CD4-positive, alpha-beta memory T cell (primary cell): ENCODE data around the gene CUL2. TPM values are rescaled to one million over a fixed set of nuclear protein-coding genes. Genes with fewer than 3 reads are reported as not detected.

Experiments
- CTCF ChIA-PET: fragments of 350-600 bp; sonication (Branson Sonifier 250); formaldehyde crosslinking; loops from one replicate; lab custom pipeline; 2021; ENCODE audit warnings: inconsistent platforms; ENCODE audit not compliant: partially characterized antibody; lab: Charles Lee
- POLR2A ChIA-PET: fragments of 350-600 bp; sonication (Branson Sonifier 250); formaldehyde crosslinking; loops from one replicate; lab custom pipeline; 2021; ENCODE audit not compliant: partially characterized antibody; lab: Charles Lee
- DNase-seq, 5 donors: peaks; one replicate each; pipeline versions ENCODE4 v3.0.0 to v3.0.0-alpha.2; 2020 to 2022; ENCODE audit warnings: mixed read lengths in 1 of 5
- H3K27ac ChIP-seq: one replicate; pipeline ENCODE4 v1.7.0; 2013; ENCODE audit warnings: low read depth, low read length
- H3K27me3 ChIP-seq: 2 replicates; pipeline ENCODE4 v1.7.0; 2013; ENCODE audit warnings: mild to moderate bottlenecking, low read length, moderate library complexity; ENCODE audit not compliant: insufficient read depth
- H3K36me3 ChIP-seq: 2 replicates; pipeline ENCODE4 v1.7.0; 2013; ENCODE audit warnings: mild to moderate bottlenecking, low read length, moderate library complexity; ENCODE audit not compliant: insufficient read depth
- H3K4me1 ChIP-seq: 2 replicates; pipeline ENCODE4 v1.7.0; 2013; ENCODE audit warnings: mild to moderate bottlenecking, low read length, moderate library complexity; ENCODE audit not compliant: insufficient read depth
- H3K4me3 ChIP-seq, 2 donors: one replicate each; pipeline ENCODE4 v1.7.0; 2013; ENCODE audit warnings: low read length in 2 of 2, mild to moderate bottlenecking in 1 of 2
- H3K9me3 ChIP-seq, 2 donors: one replicate each; pipeline ENCODE4 v1.7.0; 2013; ENCODE audit warnings: low read length in 2 of 2, control low read depth in 1 of 2; ENCODE audit not compliant: control insufficient read depth in 1 of 2
- H3K27ac Mint-ChIP-seq, 7 donors: one replicate each; pipeline ENCODE4 v1.8.0; 2020 to 2021; ENCODE audit warnings: mixed read lengths in 7 of 7, mild to moderate bottlenecking in 6 of 7, inconsistent platforms in 3 of 7, moderate library complexity in 3 of 7
- H3K27me3 Mint-ChIP-seq, 2 donors: one replicate each; pipeline ENCODE4 v1.8.0; 2020 to 2021; ENCODE audit warnings: mixed read lengths in 2 of 2
- H3K36me3 Mint-ChIP-seq, 2 donors: one replicate each; pipeline ENCODE4 v1.8.0; 2020 to 2021; ENCODE audit warnings: mixed read lengths in 2 of 2, inconsistent platforms in 1 of 2, mild to moderate bottlenecking in 1 of 2
- H3K4me1 Mint-ChIP-seq, 4 donors: one replicate each; pipeline ENCODE4 v1.8.0; 2020 to 2021; ENCODE audit warnings: mixed read lengths in 4 of 4, mild to moderate bottlenecking in 1 of 4
- H3K4me3 Mint-ChIP-seq, 8 donors: one replicate each; pipeline ENCODE4 v1.8.0; 2020 to 2021; ENCODE audit warnings: mixed read lengths in 8 of 8, mild to moderate bottlenecking in 7 of 8, moderate library complexity in 6 of 8, inconsistent platforms in 3 of 8
- H3K9me3 Mint-ChIP-seq, 8 donors: one replicate each; pipeline ENCODE4 v1.8.0; 2020 to 2021; ENCODE audit warnings: mixed read lengths in 8 of 8, mild to moderate bottlenecking in 5 of 8, inconsistent platforms in 3 of 8, moderate library complexity in 1 of 8
- intact Hi-C: fragments of 100-400 bp; cut with micrococcal nuclease; formaldehyde crosslinking; loops from one replicate; pipeline ENCODE4 v1.15.1; 2023
- polyA plus RNA-seq, 2 donors: library from polyadenylated mRNA; unstranded; fragments of 300-500 nt; fragmentation: Illumina TruSeq; gene quantifications; one replicate each; pipeline ENCODE4 v1.2.3, GENCODE V29; 2021
- total RNA-seq, 2 experiments: library from RNA; stranded (reverse); gene quantifications; one replicate each; pipeline ENCODE4 v1.2.3, GENCODE V29; 2021

Gene CUL2
- total and polyA plus RNA-seq, 4 experiments from 2014 or later = 22.8 to 37.8 (median 31.5) TPM

- no peaks in the 10 kb centered on the region for H3K36me3 Mint-ChIP-seq
- no peaks in the 10 kb centered on the region for H3K4me1 ChIP-seq
- POLR2A ChIA-PET = no interaction called here
- H3K36me3 ChIP-seq = no peaks in the 10 kb centered on the region
- CTCF ChIA-PET = interaction anchor here (1.0 kb wide), 2 partner anchors 8 to 83 kb away, joined by 3 to 4 read pairs; no protein-coding TSS in a partner anchor
- no peaks in the 10 kb centered on the region for H3K9me3 ChIP-seq
- no peak overlapping the region for H3K27ac ChIP-seq
- H3K27me3 Mint-ChIP-seq = peaks cover 0 to 2% of the 10 kb centered on the region in 2 donors
- H3K4me3 ChIP-seq = no peak overlapping the region
- H3K4me1 Mint-ChIP-seq = no peaks in the 10 kb centered on the region
- no peaks in the 10 kb centered on the region for H3K9me3 Mint-ChIP-seq
- intact Hi-C loops = no loop called here
- no peak for DNase-seq
- H3K4me3 Mint-ChIP-seq = no peak overlapping the region
- H3K27ac Mint-ChIP-seq = no peak overlapping the region
- H3K27me3 ChIP-seq = no peaks in the 10 kb centered on the region
These were observed 22.4 kb upstream of the CUL2 start for GRCh38 chr10:35112571-35112970.

- intact Hi-C loops = no loop called here
- Mint-ChIP-seq H3K27me3 (peaks cover 0 to 2% of the 10 kb centered on the region in 2 donors), H3K36me3 (no peaks in the 10 kb centered on the region), H3K27ac (no peak overlapping the region), H3K9me3 (no peaks in the 10 kb centered on the region), H3K4me1 (no peaks in the 10 kb centered on the region), H3K4me3 (no peak overlapping the region)
- no peak for DNase-seq
- no peaks in the 10 kb centered on the region for H3K4me1 ChIP-seq
- no peak overlapping the region for H3K4me3 ChIP-seq
- ChIA-PET CTCF (no interaction called here), POLR2A (interaction anchor here (0.7 kb wide), 1 partner anchor 23 kb away, joined by 3 read pairs; the partner anchor contains the start of gene CREM)
- H3K9me3 ChIP-seq = no peaks in the 10 kb centered on the region
- no peak overlapping the region for H3K27ac ChIP-seq
- no peaks in the 10 kb centered on the region for H3K27me3 ChIP-seq
- no peaks in the 10 kb centered on the region for H3K36me3 ChIP-seq
These were observed 13.7 kb upstream of the CUL2 start for GRCh38 chr10:35103882-35104281.

GRCh38 chr10:35097510-35097909 is 7.4 kb upstream of the CUL2 start:
- no peaks in the 10 kb centered on the region for H3K4me1 ChIP-seq
- H3K9me3 ChIP-seq = no peaks in the 10 kb centered on the region
- no peak overlapping the region for H3K4me3 ChIP-seq
- Mint-ChIP-seq H3K27ac (no peak overlapping the region), H3K36me3 (no peaks in the 10 kb centered on the region), H3K4me3 (no peak overlapping the region), H3K4me1 (no peaks in the 10 kb centered on the region), H3K27me3 (peaks cover 4 to 12% of the 10 kb centered on the region in 2 donors), H3K9me3 (peaks cover 0 to 4% (median 0%) of the 10 kb centered on the region in 8 donors)
- no peak for DNase-seq
- H3K27ac ChIP-seq = no peak overlapping the region
- intact Hi-C loops = no loop called here
- POLR2A ChIA-PET = no interaction called here
- CTCF ChIA-PET = interaction anchor here (1.2 kb wide), 1 partner anchor 23 kb away, joined by 3 read pairs; no protein-coding TSS in a partner anchor
- H3K36me3 ChIP-seq = no peaks in the 10 kb centered on the region
- H3K27me3 ChIP-seq = no peaks in the 10 kb centered on the region

GRCh38 chr10:35096312-35096711 is 6.2 kb upstream of the CUL2 start:
- ChIA-PET CTCF (interaction anchor here (1.0 to 1.4 kb wide), 2 partner anchors 25 to 123 kb away, joined by 4 to 5 read pairs; no protein-coding TSS in a partner anchor), POLR2A (no interaction called here)
- Histone ChIP-seq H3K4me3 (no peak overlapping the region), H3K27me3 (no peaks in the 10 kb centered on the region), H3K27ac (no peak overlapping the region), H3K9me3 (no peaks in the 10 kb centered on the region), H3K4me1 (no peaks in the 10 kb centered on the region), H3K36me3 (no peaks in the 10 kb centered on the region)
- H3K27ac Mint-ChIP-seq = no peak overlapping the region
- peaks cover 0 to 4% (median 0%) of the 10 kb centered on the region in 8 donors for H3K9me3 Mint-ChIP-seq
- peaks cover 4 to 12% of the 10 kb centered on the region in 2 donors for H3K27me3 Mint-ChIP-seq
- intact Hi-C loops = no loop called here
- DNase-seq = no peak
- no peak overlapping the region for H3K4me3 Mint-ChIP-seq
- no peaks in the 10 kb centered on the region for H3K36me3 Mint-ChIP-seq
- H3K4me1 Mint-ChIP-seq = peaks cover under 1 to 2% (median 1%) of the 10 kb centered on the region in 4 donors

- intact Hi-C loops = loop anchor here (5.0 kb wide), 1 partner anchor 244 kb away; the partner anchor contains the start of gene CCNY
- Mint-ChIP-seq H3K27ac (peak overlapping the region in 1 of 7 donors; percentile 97), H3K27me3 (peaks cover 5 to 10% of the 10 kb centered on the region in 2 donors), H3K36me3 (peaks cover under 1 to 14% of the 10 kb centered on the region in 2 donors), H3K9me3 (peaks cover 0 to 4% (median 0%) of the 10 kb centered on the region in 8 donors), H3K4me3 (no peak overlapping the region), H3K4me1 (peaks cover 18 to 33% (median 24%) of the 10 kb centered on the region in 4 donors)
- no peaks in the 10 kb centered on the region for H3K27me3 ChIP-seq
- ChIA-PET CTCF (interaction anchor here (0.7 kb wide), 1 partner anchor 66 kb away, joined by 3 read pairs; no protein-coding TSS in a partner anchor), POLR2A (no interaction called here)
- peaks cover 24% of the 10 kb centered on the region for H3K4me1 ChIP-seq
- DNase-seq = no peak
- H3K9me3 ChIP-seq = no peaks in the 10 kb centered on the region
- H3K4me3 ChIP-seq = no peak overlapping the region
- no peaks in the 10 kb centered on the region for H3K36me3 ChIP-seq
- no peak overlapping the region for H3K27ac ChIP-seq
These were observed 2.7 kb upstream of the CUL2 start for GRCh38 chr10:35092851-35093250.

- peaks cover 24 to 40% (median 30%) of the 10 kb centered on the region in 4 donors for H3K4me1 Mint-ChIP-seq
- peaks cover 7 to 21% of the 10 kb centered on the region in 2 donors for H3K36me3 Mint-ChIP-seq
- H3K9me3 Mint-ChIP-seq = peaks cover 0 to 4% (median 0%) of the 10 kb centered on the region in 8 donors
- Histone ChIP-seq H3K9me3 (no peaks in the 10 kb centered on the region), H3K27ac (no peak overlapping the region), H3K4me3 (no peak overlapping the region), H3K4me1 (peaks cover 31% of the 10 kb centered on the region), H3K27me3 (no peaks in the 10 kb centered on the region), H3K36me3 (no peaks in the 10 kb centered on the region)
- no peak for DNase-seq
- ChIA-PET CTCF (interaction anchor here (1.6 to 2.2 kb wide), 2 partner anchors 26 to 104 kb away, joined by 3 to 6 read pairs; no protein-coding TSS in a partner anchor), POLR2A (interaction anchor here (4.1 kb wide), 1 partner anchor 35 kb away, joined by 45 read pairs; the partner anchor contains the start of gene CREM)
- peaks cover 5 to 10% of the 10 kb centered on the region in 2 donors for H3K27me3 Mint-ChIP-seq
- intact Hi-C loops = loop anchor here (5.0 kb wide), 1 partner anchor 245 kb away; the partner anchor contains the start of gene CCNY
- peak overlapping the region in 1 of 7 donors; percentile 97 for H3K27ac Mint-ChIP-seq
- peak overlapping the region in 1 of 8 donors; percentile 39 for H3K4me3 Mint-ChIP-seq
These were observed 2.1 kb upstream of the CUL2 start for GRCh38 chr10:35091994-35092790.
